Measurements from ENCODE around the gene DZIP1. TPM values are rescaled to one million over a fixed set of nuclear protein-coding genes. Genes with fewer than 3 reads are reported as not detected.

Gene DZIP1
- total RNA-seq, 1 experiment from 2014 or later = 0.17 TPM

GRCh38 chr13:95677564-95678266 is 33.2 kb upstream of the DZIP1 start:
- DNase-seq (ENCODE audit: low read depth, low spot score) (no peak), ATAC-seq (peak; percentile 6; the same call in 1 of the 2 replicates)
- no peaks in the 10 kb centered on the region; the same call in 1 of the 2 replicates for H4K20me1 ChIP-seq (ENCODE audit: insufficient read depth)
- intact Hi-C loops (cut with micrococcal nuclease) = no loop called here
- ChIA-PET CTCF (no interaction called here), RAD21 (ENCODE audit: low non-redundant PET in 1 of 2, low total read pairs in 2 of 2, uncharacterized antibody in 2 of 2, unreplicated experiment in 2 of 2) (no interaction called here), POLR2A (interaction anchor here (0.9 kb wide), 1 partner anchor 376 kb away, joined by 4 read pairs; the partner anchor contains the start of gene UGGT2)
- no peaks in the 10 kb centered on the region for H3K27me3 ChIP-seq (ENCODE audit: insufficient read depth, low read length)
- TSS peak; percentile 55 for BruUV-seq (replicated peaks)
- peak overlapping the region; percentile 70 for H3K27ac ChIP-seq (ENCODE audit: low read depth, low read length)
- H3K9ac ChIP-seq (ENCODE audit: low read length) = peak overlapping the region; percentile 81
- H3K9me3 ChIP-seq (ENCODE audit: control insufficient read depth in 1 of 2, insufficient read depth in 1 of 2, low read depth in 1 of 2, low read length in 2 of 2) = no peaks in the 10 kb centered on the region
- H3K79me2 ChIP-seq (ENCODE audit: insufficient read depth, low read length) = peaks cover 53% of the 10 kb centered on the region
- H3K4me1 ChIP-seq (ENCODE audit: control insufficient read depth in 1 of 2, insufficient read depth in 2 of 2, low read length in 2 of 2) = peaks cover 0 to 16% of the 10 kb centered on the region in 2 experiments; a peak in 2 of 4 replicates
- no peak overlapping the region for H2AFZ ChIP-seq (ENCODE audit: low read depth, low read length, poor library complexity, severe bottlenecking)
- H3K4me2 ChIP-seq (ENCODE audit: low read length) = peak overlapping the region; percentile 79
- H3K36me3 ChIP-seq (ENCODE audit: control insufficient read depth in 1 of 2, insufficient read depth in 2 of 2, low read length in 2 of 2) = no peaks in the 10 kb centered on the region
- TF ChIP-seq, protein P1, sequence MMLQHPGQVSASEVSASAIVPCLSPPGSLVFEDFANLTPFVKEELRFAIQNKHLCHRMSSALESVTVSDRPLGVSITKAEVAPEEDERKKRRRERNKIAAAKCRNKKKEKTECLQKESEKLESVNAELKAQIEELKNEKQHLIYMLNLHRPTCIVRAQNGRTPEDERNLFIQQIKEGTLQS (IDR thresholded peaks at IDR 0.05) = no peak
- no peak for TF ChIP-seq EGR1 (IDR thresholded peaks at IDR 0.05; ENCODE audit: low read depth)
- TF ChIP-seq MAX (IDR thresholded peaks at IDR 0.05) = no peak
- no peak; the same call in 1 of the 2 replicates for TF ChIP-seq ZFX (IDR thresholded peaks at IDR 0.05)
- no peak for TF ChIP-seq CBX3 (IDR thresholded peaks at IDR 0.05; ENCODE audit: low read depth)
- TF ChIP-seq CEBPB (IDR thresholded peaks at IDR 0.05; ENCODE audit: low read depth) = no peak
- TF ChIP-seq, protein P2, sequence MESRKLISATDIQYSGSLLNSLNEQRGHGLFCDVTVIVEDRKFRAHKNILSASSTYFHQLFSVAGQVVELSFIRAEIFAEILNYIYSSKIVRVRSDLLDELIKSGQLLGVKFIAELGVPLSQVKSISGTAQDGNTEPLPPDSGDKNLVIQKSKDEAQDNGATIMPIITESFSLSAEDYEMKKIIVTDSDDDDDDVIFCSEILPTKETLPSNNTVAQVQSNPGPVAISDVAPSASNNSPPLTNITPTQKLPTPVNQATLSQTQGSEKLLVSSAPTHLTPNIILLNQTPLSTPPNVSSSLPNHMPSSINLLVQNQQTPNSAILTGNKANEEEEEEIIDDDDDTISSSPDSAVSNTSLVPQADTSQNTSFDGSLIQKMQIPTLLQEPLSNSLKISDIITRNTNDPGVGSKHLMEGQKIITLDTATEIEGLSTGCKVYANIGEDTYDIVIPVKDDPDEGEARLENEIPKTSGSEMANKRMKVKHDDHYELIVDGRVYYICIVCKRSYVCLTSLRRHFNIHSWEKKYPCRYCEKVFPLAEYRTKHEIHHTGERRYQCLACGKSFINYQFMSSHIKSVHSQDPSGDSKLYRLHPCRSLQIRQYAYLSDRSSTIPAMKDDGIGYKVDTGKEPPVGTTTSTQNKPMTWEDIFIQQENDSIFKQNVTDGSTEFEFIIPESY (IDR thresholded peaks at IDR 0.05; ENCODE audit: extremely low read depth, insufficient replicate concordance, low read length) = no peak
- TF ChIP-seq YY1 (IDR thresholded peaks at IDR 0.05; ENCODE audit: extremely low read depth, insufficient replicate concordance, low read depth, low read length) = no peak
- no peak for TF ChIP-seq POLR2AphosphoS5 (IDR thresholded peaks at IDR 0.05; ENCODE audit: low read depth, low read length)
- no peak for TF ChIP-seq TCF7L2 (IDR thresholded peaks at IDR 0.05; ENCODE audit: borderline replicate concordance, extremely low read depth, insufficient read depth, insufficient read length)
- TF ChIP-seq SP1 (IDR thresholded peaks at IDR 0.05; ENCODE audit: low read depth) = no peak
- no peak for TF ChIP-seq SRF (IDR thresholded peaks at IDR 0.05; ENCODE audit: low read depth)
- TF ChIP-seq RAD21 (IDR thresholded peaks at IDR 0.05; ENCODE audit: low read depth) = no peak
- TF ChIP-seq, protein P3, sequence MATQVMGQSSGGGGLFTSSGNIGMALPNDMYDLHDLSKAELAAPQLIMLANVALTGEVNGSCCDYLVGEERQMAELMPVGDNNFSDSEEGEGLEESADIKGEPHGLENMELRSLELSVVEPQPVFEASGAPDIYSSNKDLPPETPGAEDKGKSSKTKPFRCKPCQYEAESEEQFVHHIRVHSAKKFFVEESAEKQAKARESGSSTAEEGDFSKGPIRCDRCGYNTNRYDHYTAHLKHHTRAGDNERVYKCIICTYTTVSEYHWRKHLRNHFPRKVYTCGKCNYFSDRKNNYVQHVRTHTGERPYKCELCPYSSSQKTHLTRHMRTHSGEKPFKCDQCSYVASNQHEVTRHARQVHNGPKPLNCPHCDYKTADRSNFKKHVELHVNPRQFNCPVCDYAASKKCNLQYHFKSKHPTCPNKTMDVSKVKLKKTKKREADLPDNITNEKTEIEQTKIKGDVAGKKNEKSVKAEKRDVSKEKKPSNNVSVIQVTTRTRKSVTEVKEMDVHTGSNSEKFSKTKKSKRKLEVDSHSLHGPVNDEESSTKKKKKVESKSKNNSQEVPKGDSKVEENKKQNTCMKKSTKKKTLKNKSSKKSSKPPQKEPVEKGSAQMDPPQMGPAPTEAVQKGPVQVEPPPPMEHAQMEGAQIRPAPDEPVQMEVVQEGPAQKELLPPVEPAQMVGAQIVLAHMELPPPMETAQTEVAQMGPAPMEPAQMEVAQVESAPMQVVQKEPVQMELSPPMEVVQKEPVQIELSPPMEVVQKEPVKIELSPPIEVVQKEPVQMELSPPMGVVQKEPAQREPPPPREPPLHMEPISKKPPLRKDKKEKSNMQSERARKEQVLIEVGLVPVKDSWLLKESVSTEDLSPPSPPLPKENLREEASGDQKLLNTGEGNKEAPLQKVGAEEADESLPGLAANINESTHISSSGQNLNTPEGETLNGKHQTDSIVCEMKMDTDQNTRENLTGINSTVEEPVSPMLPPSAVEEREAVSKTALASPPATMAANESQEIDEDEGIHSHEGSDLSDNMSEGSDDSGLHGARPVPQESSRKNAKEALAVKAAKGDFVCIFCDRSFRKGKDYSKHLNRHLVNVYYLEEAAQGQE (IDR thresholded peaks at IDR 0.05; ENCODE audit: low read depth) = no peak
- no peak for TF ChIP-seq JUND (IDR thresholded peaks at IDR 0.05)
- no peak for TF ChIP-seq EZH2phosphoT487 (IDR thresholded peaks at IDR 0.05; ENCODE audit: borderline replicate concordance)
- no peak for TF ChIP-seq ZNF274 (IDR thresholded peaks at IDR 0.05; ENCODE audit: low read depth, low read length)
- TF ChIP-seq EZH2 (IDR thresholded peaks at IDR 0.05) = no peak
- no peak for TF ChIP-seq POLR2A (IDR thresholded peaks at IDR 0.05; ENCODE audit: borderline replicate concordance, extremely low read depth, insufficient read depth, insufficient read length)
- no peak for TF ChIP-seq SIN3A (IDR thresholded peaks at IDR 0.05; ENCODE audit: low read depth)
- H3K4me3 ChIP-seq (replicated peaks in 1 of 2; ENCODE audit: low read depth in 1 of 2, low read length in 2 of 2) = peak overlapping the region; percentile 71 to 74
- H3K9me2 ChIP-seq (ENCODE audit: insufficient read depth) = no peaks in the 10 kb centered on the region

Data from HCT116 (cell line).